Esophagus muscularis mucosa (tissue), 4 donors: ENCODE results near the gene PEX16.

Source experiments
- EP300 ChIP-seq: sonication (generic); formaldehyde crosslinking; IDR thresholded peaks from one replicate; pipeline ENCODE4 v1.6.1; 2017; ENCODE audit warnings: antibody characterized with exemption
- POLR2A ChIP-seq: fragments of 450-650 bp; IDR thresholded peaks from one replicate; pipeline ENCODE4 v1.6.1; 2017; ENCODE audit warnings: antibody characterized with exemption, moderate library complexity, mild to moderate bottlenecking, low read depth
- POLR2AphosphoS5 ChIP-seq, 2 donors: sonication (generic); formaldehyde crosslinking; IDR thresholded peaks; one replicate each; pipeline ENCODE4 v1.6.1; 2017; ENCODE audit warnings: antibody characterized with exemption in 2 of 2
- TF ChIP-seq, protein P1 (sequence below), 3 experiments: fragments of 200-600 bp in 2 of 3; fragments of 450-650 bp in 1 of 3; sonication (generic) in 2 of 3; IDR thresholded peaks; one replicate each; pipeline ENCODE4 v1.5.1; 2017 to 2019; ENCODE audit warnings: antibody characterized with exemption in 3 of 3, mild to moderate bottlenecking in 2 of 3, moderate library complexity in 1 of 3

DNA sequence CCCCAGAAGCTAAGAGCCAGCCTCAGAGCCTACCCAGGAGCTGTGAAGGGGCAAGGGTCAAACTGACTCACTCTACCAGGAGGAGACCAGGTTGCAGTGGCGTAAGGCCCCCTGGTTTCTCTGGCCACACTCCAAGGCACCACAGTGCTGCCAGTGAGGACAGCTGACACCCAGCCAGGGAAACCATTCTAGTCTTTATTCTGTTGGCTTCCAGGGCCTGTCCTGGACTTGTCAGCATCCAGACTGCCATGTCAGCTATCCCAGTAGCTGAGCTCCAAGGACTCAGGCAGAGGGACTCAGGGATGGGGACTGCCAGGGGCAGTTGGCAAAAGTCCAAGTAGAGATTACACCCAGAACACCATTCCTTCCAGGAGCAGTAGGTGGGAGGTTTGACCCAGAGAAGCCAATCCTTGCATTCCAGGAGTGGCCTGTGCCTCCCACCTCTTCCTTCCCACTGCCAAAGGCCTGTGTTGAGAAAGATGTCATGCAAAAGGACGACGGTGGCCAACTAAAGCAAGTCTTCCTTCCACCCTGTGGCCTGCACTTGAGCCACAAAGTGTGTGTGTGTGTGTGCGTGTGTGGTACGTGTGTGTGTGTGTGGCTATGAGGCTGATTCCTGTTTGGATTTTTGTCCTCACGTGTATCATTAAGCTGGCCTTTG, 35.8 kb downstream of the PEX16 start:
- TF ChIP-seq, protein P1, sequence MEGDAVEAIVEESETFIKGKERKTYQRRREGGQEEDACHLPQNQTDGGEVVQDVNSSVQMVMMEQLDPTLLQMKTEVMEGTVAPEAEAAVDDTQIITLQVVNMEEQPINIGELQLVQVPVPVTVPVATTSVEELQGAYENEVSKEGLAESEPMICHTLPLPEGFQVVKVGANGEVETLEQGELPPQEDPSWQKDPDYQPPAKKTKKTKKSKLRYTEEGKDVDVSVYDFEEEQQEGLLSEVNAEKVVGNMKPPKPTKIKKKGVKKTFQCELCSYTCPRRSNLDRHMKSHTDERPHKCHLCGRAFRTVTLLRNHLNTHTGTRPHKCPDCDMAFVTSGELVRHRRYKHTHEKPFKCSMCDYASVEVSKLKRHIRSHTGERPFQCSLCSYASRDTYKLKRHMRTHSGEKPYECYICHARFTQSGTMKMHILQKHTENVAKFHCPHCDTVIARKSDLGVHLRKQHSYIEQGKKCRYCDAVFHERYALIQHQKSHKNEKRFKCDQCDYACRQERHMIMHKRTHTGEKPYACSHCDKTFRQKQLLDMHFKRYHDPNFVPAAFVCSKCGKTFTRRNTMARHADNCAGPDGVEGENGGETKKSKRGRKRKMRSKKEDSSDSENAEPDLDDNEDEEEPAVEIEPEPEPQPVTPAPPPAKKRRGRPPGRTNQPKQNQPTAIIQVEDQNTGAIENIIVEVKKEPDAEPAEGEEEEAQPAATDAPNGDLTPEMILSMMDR (IDR thresholded peaks at IDR 0.05): no peak
- TF ChIP-seq POLR2AphosphoS5 (IDR thresholded peaks at IDR 0.05): no peak
- no peak for TF ChIP-seq POLR2A
- TF ChIP-seq EP300: no peak
